ENCODE results near the gene IDE. TPM values are rescaled to one million over a fixed set of nuclear protein-coding genes. Genes with fewer than 3 reads are reported as not detected.

The IDE gene
- total and polyA plus RNA-seq, 2 donors (not counting 3 experiments of a cell fraction or from before 2014, with no cell fraction given) = 10.7 to 52.6 TPM

DNA sequence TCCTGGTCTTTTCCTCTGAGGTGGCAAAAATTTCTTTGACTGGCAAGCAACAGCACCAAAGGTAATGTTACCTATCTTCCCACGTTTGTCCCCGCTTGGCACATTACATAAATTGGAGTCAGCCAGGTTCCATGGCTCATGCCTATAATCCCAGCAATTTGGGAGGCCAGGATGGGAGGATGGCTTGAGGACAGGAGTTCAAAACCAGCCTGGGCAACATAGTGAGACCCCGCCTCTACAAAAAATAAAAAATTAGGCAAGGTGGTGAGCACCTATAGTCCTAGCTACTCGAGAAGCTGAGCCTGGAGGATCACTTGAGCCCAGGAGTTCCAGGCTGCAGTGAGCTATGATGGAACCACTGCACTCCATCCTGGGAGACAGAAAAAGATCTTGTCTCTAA is 139.5 kb downstream of the IDE start:
- DNase-seq (ENCODE audit: low read depth, low spot score) (no peak), FAIRE-seq (no peak)
- Histone ChIP-seq H3K4me3 (replicated peaks in 1 of 3; ENCODE audit: insufficient read depth in 1 of 3, low read depth in 1 of 3, low read length in 3 of 3) (no peak overlapping the region), H3K9me3 (replicated peaks; ENCODE audit: control insufficient read depth, insufficient read depth, low read length) (no peaks in the 10 kb centered on the region), H3K27ac (ENCODE audit: insufficient read depth, low read depth, low read length) (no peak overlapping the region), H3K4me2 (ENCODE audit: insufficient read depth, low read length) (no peak overlapping the region), H4K20me1 (replicated peaks; ENCODE audit: control insufficient read depth, extremely low read depth, insufficient read depth, low read length) (no peaks in the 10 kb centered on the region), H3K27me3 (ENCODE audit: control insufficient read depth in 2 of 2, insufficient read depth in 2 of 2, low read length in 2 of 2) (no peaks in the 10 kb centered on the region), H3K36me3 (ENCODE audit: control insufficient read depth in 2 of 2, extremely low read depth in 1 of 2, insufficient read depth in 2 of 2, low read length in 2 of 2) (no peaks in the 10 kb centered on the region), H2AFZ (ENCODE audit: low read depth, low read length) (no peak overlapping the region), H3K9me1 (replicated peaks; ENCODE audit: control insufficient read depth, extremely low read depth, insufficient read depth, low read length) (no peaks in the 10 kb centered on the region), H3K79me2 (ENCODE audit: control insufficient read depth, insufficient read depth, low read length) (no peaks in the 10 kb centered on the region), H3K4me1 (ENCODE audit: control insufficient read depth, extremely low read depth, insufficient read depth, low read length) (peaks cover 10% of the 10 kb centered on the region), H3K9ac (replicated peaks; ENCODE audit: extremely low read depth, insufficient read depth, low read length) (no peak overlapping the region)
- intact Hi-C loops (cut with micrococcal nuclease) = loop anchor here (2.0 to 5.0 kb wide), 3 partner anchors 142 to 577 kb away; partner anchors contain the start of genes CPEB3 and MARCHF5
- dilution Hi-C loops (cut with MboI; ENCODE audit: extremely low pct_ligation_motif_present, low sequenced_read_pairs) = no loop called here
- no TSS peak for BruUV-seq (replicated peaks)
- POLR2A ChIA-PET = no interaction called here
- TF ChIP-seq, protein P1, sequence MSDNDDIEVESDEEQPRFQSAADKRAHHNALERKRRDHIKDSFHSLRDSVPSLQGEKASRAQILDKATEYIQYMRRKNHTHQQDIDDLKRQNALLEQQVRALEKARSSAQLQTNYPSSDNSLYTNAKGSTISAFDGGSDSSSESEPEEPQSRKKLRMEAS (IDR thresholded peaks at IDR 0.05; ENCODE audit: insufficient read depth, insufficient read length) = no peak
- TF ChIP-seq POLR2AphosphoS5 (IDR thresholded peaks at IDR 0.05; ENCODE audit: insufficient read depth, low read depth, low read length) = no peak
- TF ChIP-seq, protein P2, sequence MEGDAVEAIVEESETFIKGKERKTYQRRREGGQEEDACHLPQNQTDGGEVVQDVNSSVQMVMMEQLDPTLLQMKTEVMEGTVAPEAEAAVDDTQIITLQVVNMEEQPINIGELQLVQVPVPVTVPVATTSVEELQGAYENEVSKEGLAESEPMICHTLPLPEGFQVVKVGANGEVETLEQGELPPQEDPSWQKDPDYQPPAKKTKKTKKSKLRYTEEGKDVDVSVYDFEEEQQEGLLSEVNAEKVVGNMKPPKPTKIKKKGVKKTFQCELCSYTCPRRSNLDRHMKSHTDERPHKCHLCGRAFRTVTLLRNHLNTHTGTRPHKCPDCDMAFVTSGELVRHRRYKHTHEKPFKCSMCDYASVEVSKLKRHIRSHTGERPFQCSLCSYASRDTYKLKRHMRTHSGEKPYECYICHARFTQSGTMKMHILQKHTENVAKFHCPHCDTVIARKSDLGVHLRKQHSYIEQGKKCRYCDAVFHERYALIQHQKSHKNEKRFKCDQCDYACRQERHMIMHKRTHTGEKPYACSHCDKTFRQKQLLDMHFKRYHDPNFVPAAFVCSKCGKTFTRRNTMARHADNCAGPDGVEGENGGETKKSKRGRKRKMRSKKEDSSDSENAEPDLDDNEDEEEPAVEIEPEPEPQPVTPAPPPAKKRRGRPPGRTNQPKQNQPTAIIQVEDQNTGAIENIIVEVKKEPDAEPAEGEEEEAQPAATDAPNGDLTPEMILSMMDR (IDR thresholded peaks at IDR 0.05; ENCODE audit: extremely low read depth in 1 of 2, insufficient read depth in 1 of 2, low read depth in 1 of 2, low read length in 2 of 2) = no peak
- TF ChIP-seq GATA2 (IDR thresholded peaks at IDR 0.05; ENCODE audit: insufficient read depth, insufficient read length, low read depth, low read length) = no peak
- TF ChIP-seq POLR2A (IDR thresholded peaks at IDR 0.05; ENCODE audit: low read depth, low read length) = no peak
- CTCF ChIA-PET = interaction anchor here (0.6 to 6.6 kb wide), 10 partner anchors 14 to 521 kb away, joined by 3 to 83 read pairs (median 4); no protein-coding TSS in a partner anchor

DNA sequence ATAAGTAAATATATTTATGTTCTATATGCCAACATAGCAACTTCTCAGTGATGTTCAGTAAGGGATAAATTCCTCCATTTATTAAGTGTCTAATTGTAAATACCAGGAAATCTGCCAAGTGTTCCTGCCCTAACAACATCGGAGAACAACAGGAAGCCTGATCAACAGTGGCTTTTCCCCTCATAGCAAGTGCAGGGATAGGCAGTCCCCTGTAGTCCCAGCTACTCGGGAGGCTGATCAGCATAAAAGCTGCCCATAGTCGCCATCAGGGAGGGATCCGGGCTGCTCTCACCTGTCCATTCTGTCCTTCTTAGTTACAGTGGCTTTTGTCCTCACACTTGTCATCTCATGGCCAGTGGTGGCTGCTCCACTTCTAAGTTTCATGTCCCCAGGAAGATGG is 141.3 kb downstream of the IDE start:
- H3K27me3 ChIP-seq (ENCODE audit: control insufficient read depth in 2 of 2, insufficient read depth in 2 of 2, low read length in 2 of 2) = no peaks in the 10 kb centered on the region
- ChIA-PET CTCF (interaction anchor here (2.5 to 6.6 kb wide), 3 partner anchors 12 to 358 kb away, joined by 10 to 83 read pairs (median 13); no protein-coding TSS in a partner anchor), POLR2A (no interaction called here)
- peak; percentile 48 for DNase-seq (ENCODE audit: low read depth, low spot score)
- no TSS peak for BruUV-seq (replicated peaks)
- no peaks in the 10 kb centered on the region for H3K79me2 ChIP-seq (ENCODE audit: control insufficient read depth, insufficient read depth, low read length)
- H3K9me3 ChIP-seq (replicated peaks; ENCODE audit: control insufficient read depth, insufficient read depth, low read length) = no peaks in the 10 kb centered on the region
- dilution Hi-C loops (cut with MboI; ENCODE audit: extremely low pct_ligation_motif_present, low sequenced_read_pairs) = no loop called here
- H3K9me1 ChIP-seq (replicated peaks; ENCODE audit: control insufficient read depth, extremely low read depth, insufficient read depth, low read length) = no peaks in the 10 kb centered on the region
- H3K4me2 ChIP-seq (ENCODE audit: insufficient read depth, low read length) = no peak overlapping the region
- no peak for TF ChIP-seq JUN (IDR thresholded peaks at IDR 0.05; ENCODE audit: borderline replicate concordance, insufficient read depth, insufficient read length, low read depth)
- no peak for TF ChIP-seq EZH2 (IDR thresholded peaks at IDR 0.05; ENCODE audit: borderline replicate concordance, low read depth, low read length, severe bottlenecking)
- TF ChIP-seq MYC (IDR thresholded peaks at IDR 0.05; ENCODE audit: low read depth, low read length) = no peak
- no peak for TF ChIP-seq GATA2 (IDR thresholded peaks at IDR 0.05; ENCODE audit: insufficient read depth, insufficient read length, low read depth, low read length)
- TF ChIP-seq POLR2AphosphoS5 (IDR thresholded peaks at IDR 0.05; ENCODE audit: insufficient read depth, low read depth, low read length) = no peak
- no peak for TF ChIP-seq FOS (IDR thresholded peaks at IDR 0.05; ENCODE audit: borderline replicate concordance, insufficient read depth, low read length)
- TF ChIP-seq, protein P2 (IDR thresholded peaks at IDR 0.05; ENCODE audit: extremely low read depth in 1 of 2, insufficient read depth in 1 of 2, low read depth in 1 of 2, low read length in 2 of 2) = no peak
- TF ChIP-seq POLR2A (IDR thresholded peaks at IDR 0.05; ENCODE audit: low read depth, low read length) = no peak
- TF ChIP-seq, protein P1 (IDR thresholded peaks at IDR 0.05; ENCODE audit: insufficient read depth, insufficient read length) = no peak
- FAIRE-seq = peak; percentile 84
- H3K9ac ChIP-seq (replicated peaks; ENCODE audit: extremely low read depth, insufficient read depth, low read length) = no peak overlapping the region
- no peaks in the 10 kb centered on the region for H4K20me1 ChIP-seq (replicated peaks; ENCODE audit: control insufficient read depth, extremely low read depth, insufficient read depth, low read length)
- H3K36me3 ChIP-seq (ENCODE audit: control insufficient read depth in 2 of 2, extremely low read depth in 1 of 2, insufficient read depth in 2 of 2, low read length in 2 of 2) = no peaks in the 10 kb centered on the region
- H3K4me3 ChIP-seq (replicated peaks in 1 of 3; ENCODE audit: insufficient read depth in 1 of 3, low read depth in 1 of 3, low read length in 3 of 3) = no peak overlapping the region
- intact Hi-C loops (cut with micrococcal nuclease) = loop anchor here (5.0 kb wide), 2 partner anchors 140 to 575 kb away; partner anchors contain the start of genes CPEB3 and MARCHF5
- H3K4me1 ChIP-seq (ENCODE audit: control insufficient read depth, extremely low read depth, insufficient read depth, low read length) = peaks cover 10% of the 10 kb centered on the region
- peak overlapping the region; percentile 57 for H2AFZ ChIP-seq (ENCODE audit: low read depth, low read length)
- H3K27ac ChIP-seq (ENCODE audit: insufficient read depth, low read depth, low read length) = no peak overlapping the region
